ENCODE results near the gene CCT5. TPM values are rescaled to one million over a fixed set of nuclear protein-coding genes. Genes with fewer than 3 reads are reported as not detected.

Gene CCT5
- total and polyA plus RNA-seq, 10 of the 15 experiments (the other 5 are each of a cell fraction or from before 2014, with no cell fraction given): 376 to 637 (median 543) TPM

DNA sequence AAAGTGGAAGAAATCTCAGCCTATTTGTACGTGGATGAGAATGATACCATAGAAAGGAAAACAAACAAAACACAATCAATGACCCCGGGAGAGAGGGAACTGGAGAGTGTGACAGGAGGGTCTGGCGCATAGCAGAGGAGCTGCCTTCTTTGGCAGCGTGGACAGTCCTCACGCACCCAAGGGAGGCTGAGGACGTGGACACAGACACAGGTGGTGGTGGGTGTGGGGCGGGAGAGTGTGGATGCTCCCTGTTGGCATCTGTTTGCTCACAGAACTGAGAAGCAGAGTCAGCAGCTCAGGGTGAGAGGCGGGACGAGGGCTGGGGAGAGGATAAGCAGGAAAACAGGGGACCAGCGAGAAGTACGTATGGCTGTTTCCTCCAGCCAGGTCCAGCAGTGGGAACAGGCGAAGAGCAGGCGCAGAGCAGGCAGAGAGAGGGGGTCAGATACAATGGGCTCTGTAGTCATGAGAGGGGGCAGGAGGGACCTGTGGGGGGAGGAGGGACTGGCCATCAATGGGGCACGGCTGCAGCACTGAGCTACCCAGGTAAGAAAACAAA lies 47.6 kb downstream of the CCT5 start:
- POLR2A ChIA-PET: no interaction called here
- DNase-seq (ENCODE audit: low read depth, low spot score) (no peak), FAIRE-seq (no peak), ATAC-seq (no peak)
- Histone ChIP-seq H4K20me1 (ENCODE audit: control insufficient read depth, insufficient read depth) (no peaks in the 10 kb centered on the region), H3K36me3 (ENCODE audit: control insufficient read depth in 2 of 2, insufficient read depth in 2 of 2, low read length in 1 of 2) (no peaks in the 10 kb centered on the region), H3K27me3 (replicated peaks in 1 of 2; ENCODE audit: control insufficient read depth in 2 of 2, insufficient read depth in 2 of 2, low read length in 1 of 2) (no peaks in the 10 kb centered on the region), H3K27ac (ENCODE audit: control insufficient read depth, insufficient read depth) (no peak overlapping the region), H3K4me3 (no peak overlapping the region), H3K4me2 (ENCODE audit: control insufficient read depth, insufficient read depth) (no peak overlapping the region), H3K9ac (ENCODE audit: control insufficient read depth, insufficient read depth, low read length) (no peak overlapping the region), H2AFZ (ENCODE audit: control insufficient read depth, low read depth, low read length) (no peak overlapping the region), H3K4me1 (ENCODE audit: control insufficient read depth, insufficient read depth, low read length) (no peaks in the 10 kb centered on the region), H3K79me2 (ENCODE audit: control insufficient read depth, insufficient read depth, low read length) (no peaks in the 10 kb centered on the region), H3K9me3 (replicated peaks; ENCODE audit: control insufficient read depth, insufficient read depth, low read length) (no peaks in the 10 kb centered on the region)
- in situ Hi-C loops (cut with MboI) (no loop called here), intact Hi-C loops (cut with micrococcal nuclease; ENCODE audit: unreplicated experiment) (no loop called here)
- TF ChIP-seq, protein P1, sequence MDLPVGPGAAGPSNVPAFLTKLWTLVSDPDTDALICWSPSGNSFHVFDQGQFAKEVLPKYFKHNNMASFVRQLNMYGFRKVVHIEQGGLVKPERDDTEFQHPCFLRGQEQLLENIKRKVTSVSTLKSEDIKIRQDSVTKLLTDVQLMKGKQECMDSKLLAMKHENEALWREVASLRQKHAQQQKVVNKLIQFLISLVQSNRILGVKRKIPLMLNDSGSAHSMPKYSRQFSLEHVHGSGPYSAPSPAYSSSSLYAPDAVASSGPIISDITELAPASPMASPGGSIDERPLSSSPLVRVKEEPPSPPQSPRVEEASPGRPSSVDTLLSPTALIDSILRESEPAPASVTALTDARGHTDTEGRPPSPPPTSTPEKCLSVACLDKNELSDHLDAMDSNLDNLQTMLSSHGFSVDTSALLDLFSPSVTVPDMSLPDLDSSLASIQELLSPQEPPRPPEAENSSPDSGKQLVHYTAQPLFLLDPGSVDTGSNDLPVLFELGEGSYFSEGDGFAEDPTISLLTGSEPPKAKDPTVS (IDR thresholded peaks at IDR 0.05; ENCODE audit: low read depth, low read length): no peak
- TF ChIP-seq ZSCAN29 (IDR thresholded peaks at IDR 0.05): no peak
- TF ChIP-seq, protein P2, sequence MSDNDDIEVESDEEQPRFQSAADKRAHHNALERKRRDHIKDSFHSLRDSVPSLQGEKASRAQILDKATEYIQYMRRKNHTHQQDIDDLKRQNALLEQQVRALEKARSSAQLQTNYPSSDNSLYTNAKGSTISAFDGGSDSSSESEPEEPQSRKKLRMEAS (IDR thresholded peaks at IDR 0.05; ENCODE audit: low read depth, low read length): no peak
- TF ChIP-seq POU2F2 (IDR thresholded peaks at IDR 0.05; ENCODE audit: borderline replicate concordance, low read depth, low read length): no peak
- no peak for TF ChIP-seq BRCA1 (IDR thresholded peaks at IDR 0.05; ENCODE audit: low read depth, low read length)
- no peak for TF ChIP-seq SREBF1 (IDR thresholded peaks at IDR 0.05; ENCODE audit: low read length)
- TF ChIP-seq ASH2L (IDR thresholded peaks at IDR 0.05; ENCODE audit: borderline replicate concordance, low read depth): no peak
- TF ChIP-seq, protein P3, sequence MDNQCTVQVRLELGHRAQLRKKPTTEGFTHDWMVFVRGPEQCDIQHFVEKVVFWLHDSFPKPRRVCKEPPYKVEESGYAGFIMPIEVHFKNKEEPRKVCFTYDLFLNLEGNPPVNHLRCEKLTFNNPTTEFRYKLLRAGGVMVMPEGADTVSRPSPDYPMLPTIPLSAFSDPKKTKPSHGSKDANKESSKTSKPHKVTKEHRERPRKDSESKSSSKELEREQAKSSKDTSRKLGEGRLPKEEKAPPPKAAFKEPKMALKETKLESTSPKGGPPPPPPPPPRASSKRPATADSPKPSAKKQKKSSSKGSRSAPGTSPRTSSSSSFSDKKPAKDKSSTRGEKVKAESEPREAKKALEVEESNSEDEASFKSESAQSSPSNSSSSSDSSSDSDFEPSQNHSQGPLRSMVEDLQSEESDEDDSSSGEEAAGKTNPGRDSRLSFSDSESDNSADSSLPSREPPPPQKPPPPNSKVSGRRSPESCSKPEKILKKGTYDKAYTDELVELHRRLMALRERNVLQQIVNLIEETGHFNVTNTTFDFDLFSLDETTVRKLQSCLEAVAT (IDR thresholded peaks at IDR 0.05): no peak
- TF ChIP-seq STAT3 (IDR thresholded peaks at IDR 0.05; ENCODE audit: low read depth, low read length): no peak
- TF ChIP-seq, protein P4, sequence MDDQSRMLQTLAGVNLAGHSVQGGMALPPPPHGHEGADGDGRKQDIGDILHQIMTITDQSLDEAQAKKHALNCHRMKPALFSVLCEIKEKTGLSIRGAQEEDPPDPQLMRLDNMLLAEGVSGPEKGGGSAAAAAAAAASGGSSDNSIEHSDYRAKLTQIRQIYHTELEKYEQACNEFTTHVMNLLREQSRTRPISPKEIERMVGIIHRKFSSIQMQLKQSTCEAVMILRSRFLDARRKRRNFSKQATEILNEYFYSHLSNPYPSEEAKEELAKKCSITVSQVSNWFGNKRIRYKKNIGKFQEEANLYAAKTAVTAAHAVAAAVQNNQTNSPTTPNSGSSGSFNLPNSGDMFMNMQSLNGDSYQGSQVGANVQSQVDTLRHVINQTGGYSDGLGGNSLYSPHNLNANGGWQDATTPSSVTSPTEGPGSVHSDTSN (IDR thresholded peaks at IDR 0.05; ENCODE audit: insufficient replicate concordance, low read depth, low read length): no peak
- no peak for TF ChIP-seq EED (IDR thresholded peaks at IDR 0.05; ENCODE audit: low read depth)
- TF ChIP-seq SMAD5 (IDR thresholded peaks at IDR 0.05; ENCODE audit: low read depth): no peak
- SMC1A ChIA-PET (ENCODE audit: uncharacterized antibody, unreplicated experiment): no interaction called here
- CTCF ChIA-PET: interaction anchor here (0.7 kb wide), 1 partner anchor 126 kb away, joined by 3 read pairs; no protein-coding TSS in a partner anchor
- BruUV-seq (replicated peaks): no TSS peak
- RAD21 ChIA-PET (ENCODE audit: unreplicated experiment): no interaction called here
- 72% methylated on average over 12 of the region's 14 CpGs for WGBS (ENCODE audit: insufficient coverage, insufficient replicate concordance, low lambda C conversion rate, missing lambda C conversion rate)

Data from GM12878 (cell line).